PC-9 (cell line): ENCODE measurements around the gene GATAD2A.

ENCODE experiments used
- EZH2 ChIP-seq: fragments of 200-600 bp; sonication (generic); IDR thresholded peaks from 2 replicates; pipeline ENCODE4 v1.8.0; 2017; ENCODE audit warnings: antibody characterized with exemption, low read depth
- TF ChIP-seq, protein P1 (sequence below): fragments of 200-600 bp; sonication (generic); conservative IDR thresholded peaks from 2 replicates; pipeline ENCODE4 v1.6.1; 2017; ENCODE audit warnings: mixed run types, antibody characterized with exemption, mild to moderate bottlenecking, moderate library complexity

DNA sequence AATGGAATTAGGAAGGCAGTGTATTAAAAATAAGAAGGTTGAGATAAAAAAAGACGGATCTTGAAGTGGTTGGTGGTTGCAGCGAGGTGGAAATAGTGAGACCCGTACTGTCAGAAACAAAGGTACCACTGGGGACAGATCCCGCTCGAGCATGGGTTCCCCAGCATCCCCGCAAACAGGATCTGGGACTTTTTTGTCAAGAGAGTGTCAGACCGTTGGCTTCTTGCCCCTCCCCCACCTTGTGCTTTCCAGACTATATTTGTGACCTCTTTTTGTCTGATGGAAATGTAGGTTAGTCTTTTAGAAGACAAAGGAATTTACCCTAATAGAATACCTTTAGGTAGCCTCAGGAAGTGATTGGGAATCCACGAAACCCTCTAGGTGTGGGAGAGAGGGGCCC lies 4.2 kb downstream of the GATAD2A start:
- TF ChIP-seq EZH2: no peak
- TF ChIP-seq, protein P1, sequence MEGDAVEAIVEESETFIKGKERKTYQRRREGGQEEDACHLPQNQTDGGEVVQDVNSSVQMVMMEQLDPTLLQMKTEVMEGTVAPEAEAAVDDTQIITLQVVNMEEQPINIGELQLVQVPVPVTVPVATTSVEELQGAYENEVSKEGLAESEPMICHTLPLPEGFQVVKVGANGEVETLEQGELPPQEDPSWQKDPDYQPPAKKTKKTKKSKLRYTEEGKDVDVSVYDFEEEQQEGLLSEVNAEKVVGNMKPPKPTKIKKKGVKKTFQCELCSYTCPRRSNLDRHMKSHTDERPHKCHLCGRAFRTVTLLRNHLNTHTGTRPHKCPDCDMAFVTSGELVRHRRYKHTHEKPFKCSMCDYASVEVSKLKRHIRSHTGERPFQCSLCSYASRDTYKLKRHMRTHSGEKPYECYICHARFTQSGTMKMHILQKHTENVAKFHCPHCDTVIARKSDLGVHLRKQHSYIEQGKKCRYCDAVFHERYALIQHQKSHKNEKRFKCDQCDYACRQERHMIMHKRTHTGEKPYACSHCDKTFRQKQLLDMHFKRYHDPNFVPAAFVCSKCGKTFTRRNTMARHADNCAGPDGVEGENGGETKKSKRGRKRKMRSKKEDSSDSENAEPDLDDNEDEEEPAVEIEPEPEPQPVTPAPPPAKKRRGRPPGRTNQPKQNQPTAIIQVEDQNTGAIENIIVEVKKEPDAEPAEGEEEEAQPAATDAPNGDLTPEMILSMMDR: no peak
